Activated CD4-positive, CD25-positive, alpha-beta regulatory T cell treated with anti-CD3 and anti-CD28 coated beads, Interleukin-2, amount 50 U/mL, for 16 hours (primary cell): ENCODE results near the gene STIP1.

Experiments
- DNase-seq: peaks from one replicate; pipeline ENCODE4 v3.0.0-alpha.2; 2020; ENCODE audit warnings: low read depth, low spot score

Gene STIP1

GRCh38 chr11:64185693-64186491 lies at the start of gene STIP1:
Gene STIP1 (plus strand): TSS chr11:64186171. CDS start chr11:64186262, 91 bp downstream.
- DNase-seq, result peak; percentile 98

- no peak for DNase-seq
Observed at GRCh38 chr11:64136765-64137441, 49.1 kb upstream of the STIP1 start.

GRCh38 chr11:64138398-64138797 lies 47.6 kb upstream of the STIP1 start:
- no peak for DNase-seq

GRCh38 chr11:64139049-64139448 lies 46.9 kb upstream of the STIP1 start:
- no peak for DNase-seq

GRCh38 chr11:64140082-64140481 lies 45.9 kb upstream of the STIP1 start:
- DNase-seq, result no peak

GRCh38 chr11:64141081-64141783 lies 44.7 kb upstream of the STIP1 start:
- DNase-seq, result no peak

GRCh38 chr11:64144587-64145472 lies 41.1 kb upstream of the STIP1 start:
- DNase-seq, result no peak

GRCh38 chr11:64146036-64146955 lies 39.7 kb upstream of the STIP1 start:
- peak; percentile 33 for DNase-seq

- DNase-seq, result peak; percentile 59
Observed at GRCh38 chr11:64148226-64148916, 37.6 kb upstream of the STIP1 start.

- DNase-seq, result no peak
Observed at GRCh38 chr11:64148917-64149617, 36.9 kb upstream of the STIP1 start.

GRCh38 chr11:64150051-64150450 lies 35.9 kb upstream of the STIP1 start:
- no peak for DNase-seq

GRCh38 chr11:64150481-64151239 lies 35.3 kb upstream of the STIP1 start:
- no peak for DNase-seq

GRCh38 chr11:64151337-64151736 lies 34.6 kb upstream of the STIP1 start:
- no peak for DNase-seq

GRCh38 chr11:64152841-64153691 lies 32.9 kb upstream of the STIP1 start:
- peak; percentile 31 for DNase-seq

- DNase-seq, result no peak
Observed at GRCh38 chr11:64153812-64154211, 32.2 kb upstream of the STIP1 start.

GRCh38 chr11:64156235-64157011 lies 29.5 kb upstream of the STIP1 start:
- no peak for DNase-seq
